ENCODE results near the gene EIF1AX. TPM values are rescaled to one million over a fixed set of nuclear protein-coding genes. Genes with fewer than 3 reads are reported as not detected.

The EIF1AX gene
- total and polyA plus RNA-seq, 9 of the 15 experiments (the other 6 are each of a cell fraction or from before 2014, with no cell fraction given), result 54.2 to 178 (median 73.5) TPM

- Histone ChIP-seq H4K20me1 (replicated peaks; ENCODE audit: control insufficient read depth, insufficient read depth, low read length) (no peaks in the 10 kb centered on the region), H2AFZ (ENCODE audit: low read depth, low read length) (no peak overlapping the region), H3K27ac (ENCODE audit: extremely low read depth, low read depth, low read length) (no peak overlapping the region), H3K36me3 (ENCODE audit: control insufficient read depth, insufficient read depth, low read length) (no peaks in the 10 kb centered on the region), H3K9me3 (replicated peaks; ENCODE audit: control insufficient read depth, insufficient read depth, low read depth, low read length) (no peaks in the 10 kb centered on the region), H3K4me2 (ENCODE audit: insufficient read depth, low read length) (no peak overlapping the region), H3K4me1 (replicated peaks in 1 of 2; ENCODE audit: control insufficient read depth in 2 of 2, insufficient read depth in 2 of 2, low read length in 2 of 2) (no peaks in the 10 kb centered on the region), H3K27me3 (ENCODE audit: control insufficient read depth in 2 of 2, insufficient read depth in 2 of 2, low read length in 2 of 2) (0 out of 5 replicates have a peak, but pooled peaks cover 0 to 4% of the 10 kb centered on the region in 2 experiments), H3K4me3 (no peak overlapping the region), H3K9me1 (ENCODE audit: control insufficient read depth, insufficient read depth, low read length) (no peaks in the 10 kb centered on the region), H3K79me2 (ENCODE audit: control insufficient read depth, insufficient read depth, low read length) (no peaks in the 10 kb centered on the region), H3K9ac (ENCODE audit: insufficient read depth in 1 of 2, low read depth in 2 of 2, low read length in 2 of 2) (no peak overlapping the region)
- in situ Hi-C loops (cut with MboI), result no loop called here
- WGBS (ENCODE audit: insufficient coverage, low coverage, missing lambda C conversion rate), result 3% methylated on average over 3 of the region's 3 CpGs
- ChIA-PET POLR2A (no interaction called here), CTCF (ENCODE audit: low intra/inter-chr PET ratio) (no interaction called here)
- DNase-seq (ENCODE audit: extremely low read depth in 1 of 4, low spot score in 3 of 4), result no peak
- no peak for ATAC-seq
- intact Hi-C loops (cut with micrococcal nuclease), result no loop called here
- TF ChIP-seq ZNF511 (CRISPR knock-in tag; IDR thresholded peaks at IDR 0.05) (no peak), RBM15 (IDR thresholded peaks at IDR 0.05; ENCODE audit: insufficient read depth, low read length) (no peak), SMAD4 (CRISPR knock-in tag; conservative IDR thresholded peaks at IDR 0.05) (no peak), ADNP (tag; IDR thresholded peaks at IDR 0.05) (no peak), PTTG1 (tag; IDR thresholded peaks at IDR 0.05; ENCODE audit: low read depth) (no peak), RBM22 (IDR thresholded peaks at IDR 0.05; ENCODE audit: low read depth, low read length, poor library complexity, severe bottlenecking) (no peak), HMGN3 (IDR thresholded peaks at IDR 0.05; ENCODE audit: borderline replicate concordance, extremely low read depth, insufficient read length, low read depth, low read length) (no peak), DACH1 (IDR thresholded peaks at IDR 0.05; ENCODE audit: partially characterized antibody) (no peak), CEBPB (tag; IDR thresholded peaks at IDR 0.05) (no peak), STAT5A (IDR thresholded peaks at IDR 0.05; ENCODE audit: borderline replicate concordance, low read length) (no peak), SIX5 (IDR thresholded peaks at IDR 0.05; ENCODE audit: borderline replicate concordance in 1 of 2, insufficient read depth in 1 of 2, low read depth in 1 of 2, low read length in 2 of 2) (no peak), ZNF668 (CRISPR knock-in tag; IDR thresholded peaks at IDR 0.05) (no peak), NR2F6 (CRISPR knock-in tag; IDR thresholded peaks at IDR 0.05) (no peak), NCOR1 (IDR thresholded peaks at IDR 0.05) (no peak)
- TF ChIP-seq, protein P1, sequence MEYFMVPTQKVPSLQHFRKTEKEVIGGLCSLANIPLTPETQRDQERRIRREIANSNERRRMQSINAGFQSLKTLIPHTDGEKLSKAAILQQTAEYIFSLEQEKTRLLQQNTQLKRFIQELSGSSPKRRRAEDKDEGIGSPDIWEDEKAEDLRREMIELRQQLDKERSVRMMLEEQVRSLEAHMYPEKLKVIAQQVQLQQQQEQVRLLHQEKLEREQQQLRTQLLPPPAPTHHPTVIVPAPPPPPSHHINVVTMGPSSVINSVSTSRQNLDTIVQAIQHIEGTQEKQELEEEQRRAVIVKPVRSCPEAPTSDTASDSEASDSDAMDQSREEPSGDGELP (CRISPR knock-in tag; IDR thresholded peaks at IDR 0.05; ENCODE audit: borderline replicate concordance), result no peak
- BruUV-seq (replicated peaks), result no TSS peak
- no peak for FAIRE-seq
Observed at GRCh38 chrX:20091499-20091898, 50.1 kb downstream of the EIF1AX start.
